Progenitor cell of endocrine pancreas (in vitro differentiated cells): Measurements from ENCODE around the gene MT2A. TPM values are rescaled to one million over a fixed set of nuclear protein-coding genes. Genes with fewer than 3 reads are reported as not detected.

Source experiments
- DNase-seq: peaks from one replicate; pipeline ENCODE4 v3.0.0; 2021; ENCODE audit warnings: low spot score; ENCODE audit not compliant: unreplicated experiment
- H3K27ac Mint-ChIP-seq: 2 replicates; pipeline ENCODE4 v1.8.0; 2021; ENCODE audit warnings: mild to moderate bottlenecking, moderate library complexity, mixed read lengths
- H3K27me3 Mint-ChIP-seq: 2 replicates; pipeline ENCODE4 v1.8.0; 2021; ENCODE audit warnings: mixed read lengths
- H3K36me3 Mint-ChIP-seq: 2 replicates; pipeline ENCODE4 v1.8.0; 2022; ENCODE audit warnings: mixed read lengths; ENCODE audit not compliant: insufficient read depth
- H3K4me1 Mint-ChIP-seq: 2 replicates; pipeline ENCODE4 v1.8.0; 2021; ENCODE audit warnings: low read depth, mixed read lengths
- H3K4me3 Mint-ChIP-seq: 2 replicates; pipeline ENCODE4 v1.8.0; 2021; ENCODE audit warnings: low read depth, mild to moderate bottlenecking, moderate library complexity, mixed read lengths
- H3K9me3 Mint-ChIP-seq: 2 replicates; pipeline ENCODE4 v1.8.0; 2021; ENCODE audit warnings: low read depth, mixed read lengths
- CTCF ChIP-seq: fragments of 200-600 bp; sonication (generic); IDR thresholded peaks from one replicate; pipeline ENCODE4 v1.5.0; 2021; ENCODE audit warnings: antibody characterized with exemption, mild to moderate bottlenecking; ENCODE audit not compliant: unreplicated experiment
- total RNA-seq: library from RNA; stranded (reverse); gene quantifications from 2 replicates; pipeline ENCODE4 v1.2.1, GENCODE V29; 2021

The MT2A gene
- total RNA-seq, 1 donor from 2014 or later = 11.5 TPM

GRCh38 chr16:56569971-56570370 is 38.4 kb upstream of the MT2A start:
- H3K4me1 Mint-ChIP-seq = no peaks in the 10 kb centered on the region

GRCh38 chr16:56571525-56571924 is 36.9 kb upstream of the MT2A start:
- no peaks in the 10 kb centered on the region for H3K36me3 Mint-ChIP-seq
- H3K4me1 Mint-ChIP-seq = no peaks in the 10 kb centered on the region
- no peak for TF ChIP-seq CTCF
- H3K27me3 Mint-ChIP-seq = peaks cover 22% of the 10 kb centered on the region
- no peak overlapping the region for H3K27ac Mint-ChIP-seq
- H3K4me3 Mint-ChIP-seq = no peak overlapping the region
- H3K9me3 Mint-ChIP-seq = peaks cover 8% of the 10 kb centered on the region
- no peak for DNase-seq

More at GRCh38 chr16:56569971-56570370, 38.4 kb upstream of the MT2A start:
- no peaks in the 10 kb centered on the region for H3K36me3 Mint-ChIP-seq
- no peak overlapping the region for H3K4me3 Mint-ChIP-seq
- H3K27ac Mint-ChIP-seq = no peak overlapping the region
- peaks cover 19% of the 10 kb centered on the region for H3K27me3 Mint-ChIP-seq
- no peak for DNase-seq
- no peak for TF ChIP-seq CTCF
- H3K9me3 Mint-ChIP-seq = peaks cover 5% of the 10 kb centered on the region

GRCh38 chr16:56574625-56575024 is 33.8 kb upstream of the MT2A start:
- TF ChIP-seq CTCF = no peak
- H3K27me3 Mint-ChIP-seq = peaks cover 14% of the 10 kb centered on the region
- H3K4me3 Mint-ChIP-seq = no peak overlapping the region
- no peak for DNase-seq
- H3K36me3 Mint-ChIP-seq = no peaks in the 10 kb centered on the region
- no peaks in the 10 kb centered on the region for H3K4me1 Mint-ChIP-seq
- peaks cover 8% of the 10 kb centered on the region for H3K9me3 Mint-ChIP-seq
- H3K27ac Mint-ChIP-seq = no peak overlapping the region

- TF ChIP-seq CTCF = peak; percentile 52
- Mint-ChIP-seq H3K4me3 (no peak overlapping the region), H3K27ac (no peak overlapping the region), H3K4me1 (no peaks in the 10 kb centered on the region), H3K27me3 (peaks cover 22% of the 10 kb centered on the region), H3K9me3 (peaks cover 8% of the 10 kb centered on the region), H3K36me3 (no peaks in the 10 kb centered on the region)
- peak; percentile 23 for DNase-seq
Observed at GRCh38 chr16:56576585-56577299, 31.6 kb upstream of the MT2A start.

- DNase-seq = no peak
- H3K4me1 Mint-ChIP-seq = no peaks in the 10 kb centered on the region
- H3K9me3 Mint-ChIP-seq = peaks cover 8% of the 10 kb centered on the region
- H3K4me3 Mint-ChIP-seq = no peak overlapping the region
- TF ChIP-seq CTCF = no peak
- H3K36me3 Mint-ChIP-seq = no peaks in the 10 kb centered on the region
- H3K27me3 Mint-ChIP-seq = peaks cover 25% of the 10 kb centered on the region
- no peak overlapping the region for H3K27ac Mint-ChIP-seq
Observed at GRCh38 chr16:56577300-56577625, 31.1 kb upstream of the MT2A start.
